Measurements from ENCODE around the gene PSME3IP1.

- TF ChIP-seq POLR2A (IDR thresholded peaks at IDR 0.05; ENCODE audit: control extremely low read depth in 1 of 2, low read depth in 2 of 2, low read length in 2 of 2) (no peak), PHF8 (conservative IDR thresholded peaks at IDR 0.05; ENCODE audit: low read depth, low read length) (no peak), ZNF274 (IDR thresholded peaks at IDR 0.05; ENCODE audit: borderline replicate concordance, extremely low read depth, low read length) (no peak), JUND (IDR thresholded peaks at IDR 0.05; ENCODE audit: low read length) (no peak), CTCF (IDR thresholded peaks at IDR 0.05; ENCODE audit: control extremely low read depth in 1 of 3, insufficient read depth in 1 of 3, low read depth in 1 of 3, low read length in 3 of 3) (no peak), EP300 (IDR thresholded peaks at IDR 0.05; ENCODE audit: borderline replicate concordance in 1 of 2, low read depth in 2 of 2, low read length in 2 of 2) (no peak)
Measured at GRCh38 chr16:57208926-57209325, 23.1 kb upstream of the PSME3IP1 start.
